ENCODE data around the gene NAALADL2. TPM values are rescaled to one million over a fixed set of nuclear protein-coding genes. Genes with fewer than 3 reads are reported as not detected.

NAALADL2 gene
- total RNA-seq, 1 donor from 2014 or later: 1.1 TPM

- DNase-seq (ENCODE audit: low read depth) (no peak), FAIRE-seq (no peak)
Observed at GRCh38 chr3:175304404-175304803, 445.3 kb downstream of the NAALADL2 start.

GRCh38 chr3:175307642-175308041 is 448.5 kb downstream of the NAALADL2 start:
- Histone ChIP-seq H3K27me3 (ENCODE audit: control insufficient read depth, insufficient read depth, low read length) (no peaks in the 10 kb centered on the region), H3K4me3 (ENCODE audit: low read depth, low read length) (no peak overlapping the region), H3K36me3 (ENCODE audit: control insufficient read depth, insufficient read depth, low read length) (no peaks in the 10 kb centered on the region)
- FAIRE-seq: no peak
- TF ChIP-seq CTCF (IDR thresholded peaks at IDR 0.05; ENCODE audit: insufficient read depth, low read length, severe bottlenecking): no peak
- no peak for DNase-seq (ENCODE audit: low read depth)

More at GRCh38 chr3:175304404-175304803, 445.3 kb downstream of the NAALADL2 start:
- Histone ChIP-seq H3K27me3 (ENCODE audit: control insufficient read depth, insufficient read depth, low read length) (no peaks in the 10 kb centered on the region), H3K36me3 (ENCODE audit: control insufficient read depth, insufficient read depth, low read length) (no peaks in the 10 kb centered on the region), H3K4me3 (ENCODE audit: low read depth, low read length) (no peak overlapping the region)
- TF ChIP-seq CTCF (IDR thresholded peaks at IDR 0.05; ENCODE audit: insufficient read depth, low read length, severe bottlenecking): no peak

GRCh38 chr3:175308097-175308496 is 449.0 kb downstream of the NAALADL2 start:
- no peak for TF ChIP-seq CTCF (IDR thresholded peaks at IDR 0.05; ENCODE audit: insufficient read depth, low read length, severe bottlenecking)
- Histone ChIP-seq H3K4me3 (ENCODE audit: low read depth, low read length) (no peak overlapping the region), H3K27me3 (ENCODE audit: control insufficient read depth, insufficient read depth, low read length) (no peaks in the 10 kb centered on the region), H3K36me3 (ENCODE audit: control insufficient read depth, insufficient read depth, low read length) (no peaks in the 10 kb centered on the region)
- FAIRE-seq (no peak), DNase-seq (ENCODE audit: low read depth) (no peak)

- Histone ChIP-seq H3K27me3 (ENCODE audit: control insufficient read depth, insufficient read depth, low read length) (no peaks in the 10 kb centered on the region), H3K4me3 (ENCODE audit: low read depth, low read length) (no peak overlapping the region), H3K36me3 (ENCODE audit: control insufficient read depth, insufficient read depth, low read length) (no peaks in the 10 kb centered on the region)
- FAIRE-seq (no peak), DNase-seq (ENCODE audit: low read depth) (no peak)
- no peak for TF ChIP-seq CTCF (IDR thresholded peaks at IDR 0.05; ENCODE audit: insufficient read depth, low read length, severe bottlenecking)
Observed at GRCh38 chr3:175310046-175310445, 450.9 kb downstream of the NAALADL2 start.

GRCh38 chr3:175311404-175311803 is 452.3 kb downstream of the NAALADL2 start:
- DNase-seq (ENCODE audit: low read depth) (no peak), FAIRE-seq (no peak)
- TF ChIP-seq CTCF (IDR thresholded peaks at IDR 0.05; ENCODE audit: insufficient read depth, low read length, severe bottlenecking): no peak
- Histone ChIP-seq H3K36me3 (ENCODE audit: control insufficient read depth, insufficient read depth, low read length) (no peaks in the 10 kb centered on the region), H3K4me3 (ENCODE audit: low read depth, low read length) (no peak overlapping the region), H3K27me3 (ENCODE audit: control insufficient read depth, insufficient read depth, low read length) (no peaks in the 10 kb centered on the region)

GRCh38 chr3:175311946-175312345 is 452.8 kb downstream of the NAALADL2 start:
- Histone ChIP-seq H3K27me3 (ENCODE audit: control insufficient read depth, insufficient read depth, low read length) (no peaks in the 10 kb centered on the region), H3K36me3 (ENCODE audit: control insufficient read depth, insufficient read depth, low read length) (no peaks in the 10 kb centered on the region), H3K4me3 (ENCODE audit: low read depth, low read length) (no peak overlapping the region)
- no peak for FAIRE-seq
- DNase-seq (ENCODE audit: low read depth): no peak
- TF ChIP-seq CTCF (IDR thresholded peaks at IDR 0.05; ENCODE audit: insufficient read depth, low read length, severe bottlenecking): no peak

All from bronchial epithelial cell (primary cell).